Lower leg skin (tissue), 4 donors: Measurements from ENCODE around the gene FBXL15. TPM values are rescaled to one million over a fixed set of nuclear protein-coding genes. Genes with fewer than 3 reads are reported as not detected.

Source experiments
- DNase-seq, 2 donors: peaks; one replicate each; pipeline ENCODE4 v3.0.0-alpha.2; 2019; ENCODE audit warnings: low spot score in 2 of 2
- H3K4me3 ChIP-seq: fragments of 200-600 bp; sonication (generic); 2 replicates; pipeline ENCODE4 v1.5.1; 2017; ENCODE audit warnings: mild to moderate bottlenecking, low read depth; ENCODE audit not compliant: poor library complexity, severe bottlenecking
- POLR2A ChIP-seq, 2 donors: fragments of 450-650 bp; IDR thresholded peaks; one replicate each; pipeline ENCODE4 v1.6.1; 2016 to 2017; ENCODE audit warnings: antibody characterized with exemption in 2 of 2, mild to moderate bottlenecking in 1 of 2, moderate library complexity in 1 of 2
- WGBS, 2 donors: methylation state at CpG; one replicate each; pipeline ENCODE4 v1.1.5; 2018; 5-methylcytosine and 5-hydroxymethylcytosine counted together
- intact Hi-C: fragments of 100-400 bp; cut with DNase I; formaldehyde crosslinking; loops from one replicate; pipeline ENCODE4 v1.15.0; 2023; ENCODE audit warnings: low total_unique reads
- total RNA-seq, 4 donors: library from RNA; depleted of rRNA; stranded (reverse); fragments of >200 nt; gene quantifications; one replicate each; pipeline ENCODE4 v1.1.0, GENCODE V29; 2016
- TF ChIP-seq, protein P1 (sequence below), 3 donors: fragments of 450-650 bp; IDR thresholded peaks; one replicate each; pipeline ENCODE4 v1.5.1; 2016; ENCODE audit warnings: antibody characterized with exemption in 3 of 3, mild to moderate bottlenecking in 3 of 3, moderate library complexity in 2 of 3

Gene FBXL15
- total RNA-seq, 4 donors from 2014 or later: 18.2 to 25.3 (median 19.1) TPM

DNA sequence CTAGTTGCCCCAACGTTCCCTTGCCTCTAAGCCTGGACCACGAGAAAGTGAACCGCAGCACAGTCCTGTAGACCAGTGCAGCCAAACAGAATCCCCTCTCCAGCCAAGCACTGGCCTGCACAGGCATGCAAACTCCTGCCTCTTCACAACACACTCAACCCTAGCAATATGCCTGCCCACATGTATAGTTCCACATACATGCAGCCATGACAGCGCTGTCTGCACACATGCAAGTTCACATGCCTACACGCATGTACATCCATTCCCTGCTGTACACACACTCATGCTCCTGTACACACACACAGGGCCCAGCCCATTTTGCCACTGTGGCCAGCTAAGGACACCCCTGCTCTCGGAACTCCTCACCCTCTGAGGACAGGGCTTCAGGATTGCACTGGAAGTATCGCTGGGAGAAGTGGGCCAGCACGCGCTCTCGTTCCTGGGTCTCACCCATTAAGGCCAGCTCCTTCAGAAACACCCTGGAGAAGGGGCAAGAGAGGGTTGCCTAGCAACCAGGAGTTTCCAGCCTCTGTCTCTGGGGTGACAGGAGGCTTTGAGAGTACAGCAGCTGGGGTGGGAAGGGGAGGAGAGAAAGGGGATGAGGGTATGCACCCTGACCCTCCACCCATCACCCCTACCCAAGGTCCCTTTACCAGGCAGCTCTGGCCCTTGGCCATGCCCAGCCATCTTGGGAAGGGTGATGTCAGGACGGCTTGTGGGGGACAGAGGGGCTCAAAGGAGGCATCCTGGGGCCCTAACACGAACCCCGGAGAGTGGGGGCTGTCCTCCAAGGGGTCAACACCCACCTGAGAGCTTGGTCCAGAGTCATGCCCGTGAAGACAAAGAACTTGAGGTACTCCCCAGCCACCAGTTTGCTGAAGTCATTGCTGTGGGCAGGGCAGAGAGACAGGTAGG is 9.0 kb upstream of the FBXL15 start:
- intact Hi-C loops: no loop called here
- DNase-seq: no peak
- 81 to 85% methylated on average over 14 of the region's 14 CpGs for WGBS, 2 donors
- H3K4me3 ChIP-seq: no peak overlapping the region
- TF ChIP-seq, protein P1, sequence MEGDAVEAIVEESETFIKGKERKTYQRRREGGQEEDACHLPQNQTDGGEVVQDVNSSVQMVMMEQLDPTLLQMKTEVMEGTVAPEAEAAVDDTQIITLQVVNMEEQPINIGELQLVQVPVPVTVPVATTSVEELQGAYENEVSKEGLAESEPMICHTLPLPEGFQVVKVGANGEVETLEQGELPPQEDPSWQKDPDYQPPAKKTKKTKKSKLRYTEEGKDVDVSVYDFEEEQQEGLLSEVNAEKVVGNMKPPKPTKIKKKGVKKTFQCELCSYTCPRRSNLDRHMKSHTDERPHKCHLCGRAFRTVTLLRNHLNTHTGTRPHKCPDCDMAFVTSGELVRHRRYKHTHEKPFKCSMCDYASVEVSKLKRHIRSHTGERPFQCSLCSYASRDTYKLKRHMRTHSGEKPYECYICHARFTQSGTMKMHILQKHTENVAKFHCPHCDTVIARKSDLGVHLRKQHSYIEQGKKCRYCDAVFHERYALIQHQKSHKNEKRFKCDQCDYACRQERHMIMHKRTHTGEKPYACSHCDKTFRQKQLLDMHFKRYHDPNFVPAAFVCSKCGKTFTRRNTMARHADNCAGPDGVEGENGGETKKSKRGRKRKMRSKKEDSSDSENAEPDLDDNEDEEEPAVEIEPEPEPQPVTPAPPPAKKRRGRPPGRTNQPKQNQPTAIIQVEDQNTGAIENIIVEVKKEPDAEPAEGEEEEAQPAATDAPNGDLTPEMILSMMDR (IDR thresholded peaks at IDR 0.05): no peak
- no peak for TF ChIP-seq POLR2A (IDR thresholded peaks at IDR 0.05)

DNA sequence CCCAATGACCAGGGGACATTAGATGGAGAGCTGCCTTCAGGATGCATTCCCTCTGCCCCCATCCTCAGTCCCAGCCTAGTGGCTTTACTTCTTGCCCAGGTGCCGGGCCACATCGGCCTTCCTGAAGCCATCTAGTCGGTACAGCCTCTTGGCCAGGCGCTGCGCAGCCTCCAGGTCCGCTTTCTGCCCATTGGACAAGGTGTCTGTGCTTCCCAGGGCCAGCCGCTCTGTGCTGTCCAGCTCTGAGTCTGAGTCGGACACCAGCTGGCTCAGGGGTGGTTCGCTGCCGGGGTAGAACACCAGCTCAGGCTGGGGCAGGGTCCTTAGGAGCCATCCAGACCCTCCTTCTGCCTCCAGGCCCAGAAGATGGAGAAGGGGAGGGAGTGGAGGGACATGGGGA is 8.3 kb upstream of the FBXL15 start:
- DNase-seq: no peak
- WGBS, 2 donors: 87% methylated on average over 9 to 10 of the region's 10 CpGs
- H3K4me3 ChIP-seq: no peak overlapping the region
- TF ChIP-seq POLR2A (IDR thresholded peaks at IDR 0.05): no peak
- TF ChIP-seq, protein P1 (IDR thresholded peaks at IDR 0.05): no peak
- intact Hi-C loops: no loop called here

DNA sequence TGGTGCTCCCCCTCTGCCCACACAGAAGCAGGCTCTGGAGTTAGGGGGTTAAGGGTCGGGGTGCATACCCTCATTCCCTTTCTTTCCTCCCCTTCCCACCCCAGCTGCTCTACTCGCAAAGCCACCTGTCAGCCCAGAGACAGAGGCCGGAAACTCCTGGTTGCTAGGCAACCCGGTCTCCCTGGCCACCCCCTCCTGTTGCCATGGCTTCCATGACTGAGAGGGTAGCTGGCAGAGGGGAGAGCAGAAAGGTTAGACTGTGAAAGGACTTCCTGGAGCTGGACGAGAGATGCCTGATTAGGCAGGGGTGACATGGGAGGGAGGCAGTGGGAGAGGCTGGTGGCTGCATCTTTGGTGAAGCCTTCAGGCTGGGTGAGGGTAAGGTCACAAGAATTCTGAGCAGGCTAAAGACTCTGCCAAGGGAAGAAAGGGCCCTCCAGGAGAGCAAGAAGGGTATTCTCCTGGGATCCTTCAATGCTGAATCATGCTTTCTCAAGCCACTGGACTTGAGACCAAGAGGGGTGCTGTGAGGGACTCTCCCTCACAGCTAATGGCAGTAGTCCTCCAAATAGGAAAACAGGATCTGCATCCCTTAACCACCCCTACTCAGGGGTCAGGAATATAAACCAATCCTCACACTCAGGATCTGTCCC is 7.5 kb upstream of the FBXL15 start:
- no peak for TF ChIP-seq POLR2A (IDR thresholded peaks at IDR 0.05)
- TF ChIP-seq, protein P1 (IDR thresholded peaks at IDR 0.05): no peak
- H3K4me3 ChIP-seq: no peak overlapping the region
- intact Hi-C loops: no loop called here

DNA sequence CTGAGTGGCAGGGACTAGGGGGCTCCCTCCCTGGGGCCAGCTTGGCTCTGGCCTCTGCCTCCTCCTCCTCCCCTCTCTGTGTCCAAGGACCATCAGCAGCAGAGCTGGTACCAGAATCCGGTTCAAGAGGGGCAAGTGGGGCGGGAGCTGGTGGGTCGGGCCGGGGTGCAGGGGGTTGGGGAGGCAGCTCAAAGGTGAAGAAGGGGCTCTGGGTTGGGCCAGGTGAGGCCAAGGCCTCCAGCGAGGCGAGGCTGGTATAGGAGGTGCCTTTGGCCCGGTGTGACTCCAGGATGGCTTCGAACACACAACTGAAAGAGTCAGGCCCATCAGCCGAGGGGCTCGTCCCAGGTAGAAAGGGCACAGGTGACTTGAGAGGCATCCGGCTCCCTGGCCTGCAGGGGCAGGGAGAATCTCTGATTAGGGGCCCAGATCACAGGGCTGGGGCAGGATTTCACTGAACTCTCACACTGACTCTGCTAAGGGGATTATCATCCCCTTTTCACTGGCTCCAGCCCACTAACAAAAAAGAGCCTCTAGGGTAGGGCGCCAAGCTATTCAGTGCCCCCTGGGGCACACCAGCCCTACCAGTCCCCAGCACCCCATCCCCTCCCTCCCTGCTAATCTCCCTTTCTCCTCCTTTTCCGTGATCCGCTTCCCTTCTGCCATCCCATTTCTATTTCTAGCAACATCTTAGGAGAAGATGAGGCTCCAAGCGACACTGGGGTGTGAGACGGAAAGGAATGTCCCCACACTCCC is 6.7 kb upstream of the FBXL15 start:
- intact Hi-C loops: no loop called here
- no peak overlapping the region for H3K4me3 ChIP-seq
- 71 to 80% methylated on average over 16 of the region's 16 CpGs for WGBS, 2 donors
- no peak for DNase-seq
- TF ChIP-seq, protein P1 (IDR thresholded peaks at IDR 0.05): no peak
- TF ChIP-seq POLR2A (IDR thresholded peaks at IDR 0.05): no peak

More for the DNA sequence above, 7.5 kb upstream of the FBXL15 start:
- 9 to 35% methylated on average over 5 of the region's 5 CpGs for WGBS, 2 donors
- DNase-seq: no peak

DNA sequence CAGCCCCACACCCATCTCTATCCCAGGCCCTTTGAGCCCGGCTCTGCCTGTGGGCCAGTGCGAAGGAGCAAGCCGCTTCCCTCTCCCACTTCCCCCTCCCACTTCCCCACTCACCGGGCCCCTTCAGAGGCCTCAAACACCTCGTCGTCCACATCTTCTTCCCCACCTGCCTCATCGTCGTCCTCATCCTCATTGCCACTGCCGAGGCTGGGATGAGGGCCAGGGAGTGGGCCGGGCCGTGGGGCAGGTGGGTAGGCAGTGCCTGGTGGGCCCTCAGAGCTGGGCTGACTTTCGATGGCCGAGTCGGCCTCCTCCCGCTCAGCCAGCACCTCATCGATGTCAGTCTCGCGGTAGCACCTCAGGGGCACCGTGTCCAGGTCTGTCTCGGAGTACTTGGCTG is 5.9 kb upstream of the FBXL15 start:
- no peak overlapping the region for H3K4me3 ChIP-seq
- intact Hi-C loops: no loop called here
- TF ChIP-seq POLR2A (IDR thresholded peaks at IDR 0.05): no peak
- TF ChIP-seq, protein P1 (IDR thresholded peaks at IDR 0.05): no peak
- WGBS, 2 donors: 45 to 49% methylated on average over 14 to 20 of the region's 20 CpGs
- no peak for DNase-seq
